ENCODE results near the gene PHOSPHO2. TPM values are rescaled to one million over a fixed set of nuclear protein-coding genes. Genes with fewer than 3 reads are reported as not detected.
"Not testable (repeated sequence)": the region's sequence is repeated elsewhere in the genome, so short reads cannot be mapped to it uniquely, and the experiment has no call there.

The PHOSPHO2 gene
- total RNA-seq, 1 donor from 2014 or later: 3.4 TPM

GRCh38 chr2:169676850-169677249, 17.4 kb upstream of the PHOSPHO2 start:
- intact Hi-C loops (cut with micrococcal nuclease): no loop called here
- ATAC-seq (no peak), DNase-seq (no peak)

GRCh38 chr2:169683054-169683424, 11.2 kb upstream of the PHOSPHO2 start:
- no peak for ATAC-seq
- DNase-seq: no peak
- intact Hi-C loops (cut with micrococcal nuclease): no loop called here

GRCh38 chr2:169683425-169684134, 10.7 kb upstream of the PHOSPHO2 start:
- ATAC-seq: no peak
- no peak for DNase-seq
- intact Hi-C loops (cut with micrococcal nuclease): no loop called here

- ATAC-seq (no peak), DNase-seq (no peak)
- intact Hi-C loops (cut with micrococcal nuclease): no loop called here
These were observed 10.1 kb upstream of the PHOSPHO2 start for GRCh38 chr2:169684135-169684565.

- DNase-seq; intact Hi-C loops (cut with micrococcal nuclease); ATAC-seq: not testable (repeated sequence)
These were observed 9.6 kb upstream of the PHOSPHO2 start for GRCh38 chr2:169684712-169685111.

GRCh38 chr2:169686825-169687224, 7.4 kb upstream of the PHOSPHO2 start:
- intact Hi-C loops (cut with micrococcal nuclease); ATAC-seq; DNase-seq: not testable (repeated sequence)

- DNase-seq; ATAC-seq; intact Hi-C loops (cut with micrococcal nuclease): not testable (repeated sequence)
These were observed 6.3 kb upstream of the PHOSPHO2 start for GRCh38 chr2:169687943-169688342.

GRCh38 chr2:169690958-169691357, 3.3 kb upstream of the PHOSPHO2 start:
- ATAC-seq (no peak), DNase-seq (no peak)
- intact Hi-C loops (cut with micrococcal nuclease): no loop called here

- DNase-seq (no peak), ATAC-seq (no peak)
- intact Hi-C loops (cut with micrococcal nuclease): no loop called here
These were observed 1.6 kb upstream of the PHOSPHO2 start for GRCh38 chr2:169692718-169693117.

- intact Hi-C loops (cut with micrococcal nuclease): no loop called here
- DNase-seq (no peak), ATAC-seq (no peak)
These were observed 909 bp upstream of the PHOSPHO2 start for GRCh38 chr2:169693360-169693759.

- ATAC-seq (no peak), DNase-seq (no peak)
- intact Hi-C loops (cut with micrococcal nuclease): no loop called here
These were observed 608 bp downstream of the PHOSPHO2 start for GRCh38 chr2:169694894-169695260.

- DNase-seq: no peak
- intact Hi-C loops (cut with micrococcal nuclease): no loop called here
- no peak for ATAC-seq
These were observed 2.1 kb downstream of the PHOSPHO2 start for GRCh38 chr2:169696381-169696780.

GRCh38 chr2:169699173-169699572, 4.9 kb downstream of the PHOSPHO2 start:
- ATAC-seq; intact Hi-C loops (cut with micrococcal nuclease); DNase-seq: not testable (repeated sequence)

GRCh38 chr2:169702996-169703395, 8.7 kb downstream of the PHOSPHO2 start:
- DNase-seq (no peak), ATAC-seq (peak; percentile 76)
- intact Hi-C loops (cut with micrococcal nuclease): no loop called here

- DNase-seq: no peak
- intact Hi-C loops (cut with micrococcal nuclease): no loop called here
- ATAC-seq: peak; percentile 38
These were observed 10.0 kb downstream of the PHOSPHO2 start for GRCh38 chr2:169704160-169704708.

GRCh38 chr2:169705927-169706326, 11.7 kb downstream of the PHOSPHO2 start:
- intact Hi-C loops (cut with micrococcal nuclease): no loop called here
- DNase-seq (no peak), ATAC-seq (peak; percentile 61)

GRCh38 chr2:169707626-169708025, 13.4 kb downstream of the PHOSPHO2 start:
- ATAC-seq: no peak
- intact Hi-C loops (cut with micrococcal nuclease): no loop called here
- no peak for DNase-seq

- intact Hi-C loops (cut with micrococcal nuclease): no loop called here
- ATAC-seq (peak; percentile 33), DNase-seq (no peak)
These were observed 15.1 kb downstream of the PHOSPHO2 start for GRCh38 chr2:169709331-169709730.

GRCh38 chr2:169709981-169710380, 15.7 kb downstream of the PHOSPHO2 start:
- DNase-seq (no peak), ATAC-seq (no peak)
- intact Hi-C loops (cut with micrococcal nuclease): no loop called here

GRCh38 chr2:169711751-169712509, 17.7 kb downstream of the PHOSPHO2 start:
- ATAC-seq (no peak), DNase-seq (no peak)
- intact Hi-C loops (cut with micrococcal nuclease): no loop called here

All from left ventricle myocardium superior (tissue), 1 donor.